KBM-7 (cell line): Measurements from ENCODE around the gene EVL.
"Not testable (repeated sequence)": the region's sequence is repeated elsewhere in the genome, so short reads cannot be mapped to it uniquely, and the experiment has no call there.

Experiments
- DNase-seq: peaks from one replicate; pipeline ENCODE4 v3.0.0-alpha.2; 2015
- in situ Hi-C: fragments of 300-500 bp; cut with MboI; formaldehyde crosslinking; loops from 2 replicates; pipeline ENCODE4 v1.14.3; 2020; ENCODE audit warnings: low sequenced_read_pairs, low pct_unique_long_range_greater_than_20kb, mixed read lengths

The EVL gene

GRCh38 chr14:100060760-100061159, 4.5 kb upstream of the EVL start:
- no peak for DNase-seq
- in situ Hi-C loops, result no loop called here

- in situ Hi-C loops, result no loop called here
- no peak for DNase-seq
Observed at GRCh38 chr14:100062590-100062989, 2.6 kb upstream of the EVL start.

GRCh38 chr14:100063314-100063941, 1.8 kb upstream of the EVL start:
- in situ Hi-C loops, result no loop called here
- no peak for DNase-seq

- in situ Hi-C loops, result not testable (repeated sequence)
Observed at GRCh38 chr14:100064335-100065092, 708 bp upstream of the EVL start.

GRCh38 chr14:100065942-100066574, 836 bp downstream of the EVL start:
- peak; percentile 95 for DNase-seq
- in situ Hi-C loops, result no loop called here

More at GRCh38 chr14:100064335-100065092, 708 bp upstream of the EVL start:
- DNase-seq, result not testable (repeated sequence)

GRCh38 chr14:100066962-100067361, 1.7 kb downstream of the EVL start:
- in situ Hi-C loops, result no loop called here
- peak; percentile 45 for DNase-seq

GRCh38 chr14:100067481-100067880, 2.3 kb downstream of the EVL start:
- in situ Hi-C loops, result no loop called here

GRCh38 chr14:100067971-100068959, 3.0 kb downstream of the EVL start:
- DNase-seq, result peak; percentile 90
- in situ Hi-C loops, result no loop called here

More at GRCh38 chr14:100067481-100067880, 2.3 kb downstream of the EVL start:
- no peak for DNase-seq

GRCh38 chr14:100069161-100069800, 4.1 kb downstream of the EVL start:
- DNase-seq, result no peak
- in situ Hi-C loops, result no loop called here

- in situ Hi-C loops, result no loop called here
- no peak for DNase-seq
Observed at GRCh38 chr14:100070310-100070709, 5.1 kb downstream of the EVL start.

GRCh38 chr14:100071545-100071944, 6.3 kb downstream of the EVL start:
- in situ Hi-C loops, result no loop called here
- no peak for DNase-seq

- peak; percentile 65 for DNase-seq
- in situ Hi-C loops, result no loop called here
Observed at GRCh38 chr14:100072783-100073346, 7.6 kb downstream of the EVL start.

GRCh38 chr14:100073576-100074430, 8.6 kb downstream of the EVL start:
- in situ Hi-C loops, result no loop called here
- DNase-seq, result no peak

- in situ Hi-C loops, result no loop called here
- no peak for DNase-seq
Observed at GRCh38 chr14:100074431-100075100, 9.3 kb downstream of the EVL start.

- no peak for DNase-seq
- in situ Hi-C loops, result no loop called here
Observed at GRCh38 chr14:100075681-100076080, 10.5 kb downstream of the EVL start.

- DNase-seq, result peak; percentile 83
- in situ Hi-C loops, result no loop called here
Observed at GRCh38 chr14:100076133-100076532, 10.9 kb downstream of the EVL start.

- in situ Hi-C loops, result no loop called here
- peak; percentile 75 for DNase-seq
Observed at GRCh38 chr14:100076606-100077005, 11.4 kb downstream of the EVL start.
